Glomerular endothelial cell (primary cell): Measurements from ENCODE around the gene CKAP5. TPM values are rescaled to one million over a fixed set of nuclear protein-coding genes. Genes with fewer than 3 reads are reported as not detected.

Experiments used
- DNase-seq: peaks from one replicate; pipeline ENCODE4 v3.0.0-alpha.2; 2011; ENCODE audit warnings: low read depth, low spot score; ENCODE audit errors: extremely low read depth
- total RNA-seq: library from RNA; depleted of rRNA; stranded (reverse); fragments of >200 nt; gene quantifications from 2 replicates; pipeline ENCODE4 v1.2.3, GENCODE V29; 2015

The CKAP5 gene
- total RNA-seq, 1 donor from 2014 or later, result 60.0 TPM

GRCh38 chr11:46776878-46777277, 69.2 kb downstream of the CKAP5 start:
- no peak for DNase-seq

GRCh38 chr11:46769636-46770221, 76.4 kb downstream of the CKAP5 start:
- DNase-seq, result no peak

- no peak for DNase-seq
Measured at GRCh38 chr11:46766656-46767055, 79.4 kb downstream of the CKAP5 start.

GRCh38 chr11:46762248-46762647, 83.8 kb downstream of the CKAP5 start:
- no peak for DNase-seq

- no peak for DNase-seq
Measured at GRCh38 chr11:46761807-46762206, 84.3 kb downstream of the CKAP5 start.

DNA sequence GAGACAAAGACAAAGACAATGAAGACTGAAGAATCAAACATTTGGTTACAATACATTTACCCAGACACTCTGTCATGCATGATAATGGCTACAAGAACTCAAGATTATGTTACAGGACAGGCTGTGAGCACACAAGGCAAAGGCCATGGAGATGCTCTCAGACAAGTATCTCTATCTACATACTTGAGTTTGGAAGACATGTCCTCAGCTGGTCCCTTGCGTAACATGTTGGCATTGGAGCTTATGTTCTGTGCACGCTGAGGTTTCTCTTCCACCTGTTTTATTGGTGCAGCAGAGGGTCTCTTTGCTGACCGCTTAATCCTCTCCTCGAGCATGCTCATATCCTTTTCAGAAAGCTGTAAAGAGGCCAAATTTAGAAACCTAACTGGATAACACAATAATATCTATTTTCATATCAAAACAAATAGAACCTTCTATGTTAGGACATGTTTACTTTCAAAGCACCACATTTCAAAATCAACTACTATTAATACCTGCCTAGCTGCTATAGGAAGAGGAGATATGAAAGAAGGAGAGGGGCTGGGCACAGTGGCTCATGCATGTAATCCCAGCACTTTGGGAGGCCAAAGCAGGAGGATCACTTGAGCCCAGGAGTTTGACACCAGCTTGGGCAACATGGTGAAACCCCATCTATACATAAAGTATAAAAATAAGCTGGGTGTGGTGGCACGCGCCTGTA, 85.5 kb downstream of the CKAP5 start:
- DNase-seq, result no peak

DNA sequence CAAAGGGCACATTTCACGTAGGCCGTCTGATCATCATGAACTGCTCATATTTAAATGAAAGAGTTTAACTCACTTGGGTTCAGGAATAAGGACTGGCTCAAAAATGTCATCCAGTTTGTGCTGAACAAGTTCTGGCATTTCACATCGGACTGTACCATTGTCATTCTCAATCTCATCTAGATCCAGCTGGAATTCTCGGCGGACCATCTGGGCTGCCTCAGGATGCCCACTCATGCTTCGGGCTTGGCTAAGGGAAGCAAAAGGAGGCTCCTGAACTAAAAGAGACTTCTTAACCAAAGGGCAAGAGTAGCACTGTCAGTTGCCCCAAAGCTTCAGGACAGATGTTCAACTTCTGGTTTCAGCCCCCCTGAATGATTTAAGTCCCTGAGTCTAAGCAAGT, 86.9 kb downstream of the CKAP5 start:
- no peak for DNase-seq

- no peak for DNase-seq
Measured at GRCh38 chr11:46755962-46756361, 90.1 kb downstream of the CKAP5 start.

DNA sequence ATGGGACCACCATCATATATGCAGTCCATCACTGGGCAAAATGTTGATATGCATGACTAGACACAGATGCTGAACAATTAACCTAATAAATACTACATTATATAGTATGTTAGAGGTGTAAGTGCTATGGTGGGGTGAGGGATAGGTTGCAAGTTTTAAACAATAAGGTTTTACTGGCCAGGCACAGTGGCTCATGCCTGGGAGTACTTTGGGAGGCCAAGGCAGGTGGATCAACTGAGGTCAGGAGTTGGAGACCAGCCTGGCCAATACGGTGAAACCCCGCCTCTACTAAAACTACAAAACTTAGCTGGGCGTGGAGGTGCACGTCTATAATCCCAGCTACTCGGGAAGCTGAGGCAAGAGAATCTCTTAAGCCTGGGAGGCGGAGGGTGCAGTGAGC, 98.9 kb downstream of the CKAP5 start:
- no peak for DNase-seq

DNA sequence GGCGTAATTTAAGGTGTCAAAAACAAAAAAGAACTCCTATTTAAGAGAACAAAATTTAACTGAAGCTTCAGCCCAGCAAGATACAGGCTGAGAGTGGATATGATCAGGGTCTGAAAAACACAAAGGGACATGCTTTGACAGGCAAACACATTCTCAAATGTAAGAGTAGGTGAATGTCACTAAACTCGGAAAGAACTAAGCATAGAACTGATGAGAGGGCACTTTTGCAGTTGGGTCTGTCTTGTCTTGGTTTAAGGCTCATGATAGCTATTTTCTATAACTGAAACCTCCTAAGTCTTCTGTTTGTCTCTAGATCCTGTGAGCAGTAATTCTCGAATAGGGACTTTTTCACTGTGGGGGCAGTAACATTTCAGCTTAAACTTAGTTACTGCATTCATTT, 100.1 kb downstream of the CKAP5 start:
- DNase-seq, result no peak

DNA sequence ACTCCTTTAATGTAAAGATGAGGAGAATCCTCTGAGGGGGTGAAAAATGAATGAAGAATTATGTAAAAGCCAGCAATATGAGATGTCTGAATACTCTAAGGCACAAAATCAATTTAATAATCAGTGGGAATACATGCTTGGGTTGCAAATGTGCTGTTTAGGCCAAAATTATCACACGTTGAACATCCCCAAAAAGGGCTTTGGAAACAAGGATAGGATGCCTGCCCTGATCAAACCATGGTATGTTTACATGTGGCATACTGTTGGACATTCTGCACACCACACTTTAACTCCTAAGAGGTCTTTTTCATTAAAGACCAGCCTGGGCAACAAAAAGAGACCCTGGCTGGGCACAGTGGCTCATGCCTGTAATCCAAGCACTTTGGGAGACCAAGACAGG, 100.8 kb downstream of the CKAP5 start:
- DNase-seq, result no peak

GRCh38 chr11:46743693-46744339, 102.3 kb downstream of the CKAP5 start:
- no peak for DNase-seq

GRCh38 chr11:46743043-46743442, 103.0 kb downstream of the CKAP5 start:
- no peak for DNase-seq

DNA sequence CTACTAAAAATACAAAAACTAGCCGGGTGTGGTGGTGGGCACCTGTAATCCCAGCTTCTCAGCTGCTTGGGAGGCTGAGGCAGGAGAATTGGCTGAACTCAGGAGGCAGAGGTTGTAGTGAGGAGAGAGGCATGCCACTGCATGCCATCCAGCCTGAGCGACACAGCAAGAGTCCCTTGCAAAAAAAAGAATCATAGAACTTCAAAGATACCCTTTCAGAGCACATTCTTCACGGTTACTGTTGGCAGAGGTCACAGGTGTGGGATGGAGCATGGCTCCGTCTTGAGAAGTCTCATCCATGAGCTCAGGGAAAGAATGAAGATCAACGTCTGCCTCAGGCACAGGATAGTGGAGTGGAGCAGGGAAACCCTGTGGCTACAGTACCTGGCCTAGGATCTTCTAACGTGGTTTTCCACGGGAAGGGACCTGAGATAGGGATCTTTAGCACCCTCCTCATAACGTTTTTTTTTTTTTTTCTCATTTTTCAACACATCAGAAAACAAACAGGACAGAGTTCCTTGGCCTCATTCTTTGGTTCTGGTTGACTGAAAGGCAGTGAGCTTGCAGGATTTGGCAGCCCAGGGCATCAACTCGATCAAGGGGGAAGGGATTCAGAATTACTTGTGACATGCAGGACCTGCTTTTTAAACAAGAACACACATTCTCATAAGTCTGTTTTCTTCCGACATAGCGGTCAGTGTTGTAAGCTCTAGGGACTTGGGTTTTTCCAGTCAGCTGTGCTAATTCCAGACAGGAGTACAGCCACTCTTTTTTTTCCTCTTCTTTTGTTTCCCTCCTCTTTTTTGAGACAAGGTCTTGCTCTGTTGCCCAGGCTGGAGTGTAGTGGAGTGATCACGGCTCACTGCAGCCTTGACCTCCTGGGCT, 104.2 kb downstream of the CKAP5 start:
- no peak for DNase-seq

GRCh38 chr11:46738887-46739286, 107.2 kb downstream of the CKAP5 start:
- DNase-seq, result no peak

DNA sequence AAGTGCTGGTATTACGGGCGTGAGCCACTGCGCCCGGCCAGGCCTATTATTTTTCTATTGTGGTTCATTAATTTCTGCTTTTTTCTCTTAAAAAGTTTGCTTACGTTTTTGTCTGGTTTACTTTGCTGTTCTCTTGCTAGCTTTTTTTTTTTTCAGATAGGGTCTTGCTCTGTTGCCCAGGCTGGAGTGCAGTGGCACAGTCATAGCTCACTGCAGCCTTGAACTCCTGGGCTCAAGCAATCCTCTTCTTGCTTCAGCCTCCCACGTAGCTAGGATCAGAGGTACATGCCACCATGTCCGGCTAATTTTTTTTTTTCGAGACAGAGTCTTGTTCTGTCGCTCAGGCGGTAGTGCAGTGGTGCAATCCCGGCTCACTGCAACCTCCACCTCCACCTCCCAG, 108.4 kb downstream of the CKAP5 start:
- no peak for DNase-seq

DNA sequence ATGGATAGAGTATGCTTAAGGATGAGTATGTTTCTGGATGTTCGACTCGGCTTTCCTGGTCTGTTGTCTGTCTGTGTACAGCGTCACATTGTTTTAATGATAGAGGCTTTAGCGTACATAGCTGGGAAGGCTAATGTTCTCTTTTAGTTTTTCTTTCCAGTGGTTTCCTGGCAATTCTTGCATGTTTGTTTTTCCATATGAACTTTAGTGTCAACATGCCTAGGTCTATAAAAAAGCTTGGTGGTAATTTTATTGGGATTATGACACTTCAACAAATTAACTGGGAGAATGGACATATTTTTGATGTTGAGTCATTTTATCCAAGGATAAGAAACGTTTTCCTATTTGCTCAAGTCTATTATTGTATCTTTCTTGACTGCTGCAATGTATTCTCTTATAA, 109.5 kb downstream of the CKAP5 start:
- no peak for DNase-seq

GRCh38 chr11:46736146-46736545, 109.9 kb downstream of the CKAP5 start:
- no peak for DNase-seq

GRCh38 chr11:46733234-46733633, 112.8 kb downstream of the CKAP5 start:
- no peak for DNase-seq

DNA sequence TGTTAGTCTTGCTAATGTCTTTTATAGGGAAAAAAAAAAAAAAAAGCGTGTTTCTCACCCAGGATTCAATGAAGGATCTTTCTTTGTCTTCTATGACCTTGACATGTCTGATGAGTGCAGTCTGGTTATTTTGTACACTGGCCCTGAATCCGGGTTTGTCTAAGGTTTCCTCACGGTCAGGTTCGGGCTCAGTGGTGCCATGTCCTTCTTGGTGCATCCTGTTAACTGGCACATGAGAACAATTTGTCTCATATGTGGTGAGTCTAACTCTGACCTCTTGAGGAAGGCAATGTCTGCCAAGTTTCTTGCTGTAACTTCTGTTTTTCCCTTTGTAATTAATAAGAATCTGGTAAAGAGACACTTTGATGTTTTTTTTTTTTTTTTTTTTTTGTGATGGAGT, 114.5 kb downstream of the CKAP5 start:
- no peak for DNase-seq
